ENCODE data around the gene FLYWCH1. TPM values are rescaled to one million over a fixed set of nuclear protein-coding genes. Genes with fewer than 3 reads are reported as not detected.

The FLYWCH1 gene
- total and polyA plus RNA-seq, 2 experiments from 2014 or later: 34.7 to 58.7 TPM

GRCh38 chr16:2964475-2965336 lies 53.0 kb downstream of the FLYWCH1 start:
- H3K27me3 ChIP-seq: peaks cover 47% of the 10 kb centered on the region

GRCh38 chr16:2966043-2966807 lies 54.5 kb downstream of the FLYWCH1 start:
- H3K36me3 ChIP-seq: no peaks in the 10 kb centered on the region
- H3K27ac ChIP-seq: no peak overlapping the region
- H3K4me1 ChIP-seq (ENCODE audit: low read depth): peaks cover 3% of the 10 kb centered on the region
- no peaks in the 10 kb centered on the region for H3K9me3 ChIP-seq (ENCODE audit: low read depth)
- DNase-seq (ENCODE audit: low read depth in 1 of 2, low spot score in 1 of 2): no peak
- H3K27me3 ChIP-seq: peaks cover 47% of the 10 kb centered on the region
- TF ChIP-seq, protein P1, sequence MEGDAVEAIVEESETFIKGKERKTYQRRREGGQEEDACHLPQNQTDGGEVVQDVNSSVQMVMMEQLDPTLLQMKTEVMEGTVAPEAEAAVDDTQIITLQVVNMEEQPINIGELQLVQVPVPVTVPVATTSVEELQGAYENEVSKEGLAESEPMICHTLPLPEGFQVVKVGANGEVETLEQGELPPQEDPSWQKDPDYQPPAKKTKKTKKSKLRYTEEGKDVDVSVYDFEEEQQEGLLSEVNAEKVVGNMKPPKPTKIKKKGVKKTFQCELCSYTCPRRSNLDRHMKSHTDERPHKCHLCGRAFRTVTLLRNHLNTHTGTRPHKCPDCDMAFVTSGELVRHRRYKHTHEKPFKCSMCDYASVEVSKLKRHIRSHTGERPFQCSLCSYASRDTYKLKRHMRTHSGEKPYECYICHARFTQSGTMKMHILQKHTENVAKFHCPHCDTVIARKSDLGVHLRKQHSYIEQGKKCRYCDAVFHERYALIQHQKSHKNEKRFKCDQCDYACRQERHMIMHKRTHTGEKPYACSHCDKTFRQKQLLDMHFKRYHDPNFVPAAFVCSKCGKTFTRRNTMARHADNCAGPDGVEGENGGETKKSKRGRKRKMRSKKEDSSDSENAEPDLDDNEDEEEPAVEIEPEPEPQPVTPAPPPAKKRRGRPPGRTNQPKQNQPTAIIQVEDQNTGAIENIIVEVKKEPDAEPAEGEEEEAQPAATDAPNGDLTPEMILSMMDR (IDR thresholded peaks at IDR 0.05; ENCODE audit: low read depth, low read length): no peak
- no peak overlapping the region for H3K4me3 ChIP-seq

More at GRCh38 chr16:2964475-2965336, 53.0 kb downstream of the FLYWCH1 start:
- DNase-seq (ENCODE audit: low read depth in 1 of 2, low spot score in 1 of 2): peak in 1 of 2 donors; percentile 86
- TF ChIP-seq, protein P1 (IDR thresholded peaks at IDR 0.05; ENCODE audit: low read depth, low read length): no peak
- Histone ChIP-seq H3K36me3 (no peaks in the 10 kb centered on the region), H3K9me3 (ENCODE audit: low read depth) (no peaks in the 10 kb centered on the region), H3K4me3 (peak overlapping the region; percentile 30), H3K4me1 (ENCODE audit: low read depth) (peaks cover 3% of the 10 kb centered on the region), H3K27ac (no peak overlapping the region)

DNA sequence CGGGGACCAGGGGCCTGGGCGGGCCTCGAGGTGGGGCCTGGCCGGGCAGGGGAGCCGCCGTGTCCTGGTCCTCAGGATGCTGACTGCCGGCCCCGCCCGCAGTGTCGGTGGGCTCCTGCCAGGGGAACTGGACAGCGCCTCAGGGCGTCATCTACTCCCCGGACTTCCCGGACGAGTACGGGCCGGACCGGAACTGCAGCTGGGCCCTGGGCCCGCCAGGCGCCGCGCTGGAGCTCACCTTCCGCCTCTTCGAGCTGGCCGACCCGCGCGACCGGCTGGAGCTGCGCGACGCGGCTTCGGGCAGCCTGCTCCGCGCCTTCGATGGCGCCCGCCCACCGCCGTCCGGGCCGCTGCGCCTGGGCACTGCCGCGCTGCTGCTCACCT lies 55.1 kb downstream of the FLYWCH1 start:
- no peak overlapping the region for H3K4me3 ChIP-seq
- H3K27ac ChIP-seq: no peak overlapping the region
- peaks cover 3% of the 10 kb centered on the region for H3K4me1 ChIP-seq (ENCODE audit: low read depth)
- peak in 1 of 2 donors; percentile 16 for DNase-seq (ENCODE audit: low read depth in 1 of 2, low spot score in 1 of 2)
- H3K36me3 ChIP-seq: no peaks in the 10 kb centered on the region
- peaks cover 47% of the 10 kb centered on the region for H3K27me3 ChIP-seq
- TF ChIP-seq, protein P1 (IDR thresholded peaks at IDR 0.05; ENCODE audit: low read depth, low read length): no peak
- no peaks in the 10 kb centered on the region for H3K9me3 ChIP-seq (ENCODE audit: low read depth)

- no peaks in the 10 kb centered on the region for H3K9me3 ChIP-seq (ENCODE audit: low read depth)
- H3K4me3 ChIP-seq: no peak overlapping the region
- peaks cover 3% of the 10 kb centered on the region for H3K4me1 ChIP-seq (ENCODE audit: low read depth)
- TF ChIP-seq, protein P1 (IDR thresholded peaks at IDR 0.05; ENCODE audit: low read depth, low read length): no peak
- H3K27ac ChIP-seq: no peak overlapping the region
- H3K36me3 ChIP-seq: no peaks in the 10 kb centered on the region
- peaks cover 45% of the 10 kb centered on the region for H3K27me3 ChIP-seq
- no peak for DNase-seq (ENCODE audit: low read depth in 1 of 2, low spot score in 1 of 2)
Measured at GRCh38 chr16:2967211-2967631, 55.5 kb downstream of the FLYWCH1 start.

GRCh38 chr16:2967721-2968161 lies 56.0 kb downstream of the FLYWCH1 start:
- H3K9me3 ChIP-seq (ENCODE audit: low read depth): no peaks in the 10 kb centered on the region
- H3K4me1 ChIP-seq (ENCODE audit: low read depth): peaks cover 3% of the 10 kb centered on the region
- no peaks in the 10 kb centered on the region for H3K36me3 ChIP-seq
- peaks cover 40% of the 10 kb centered on the region for H3K27me3 ChIP-seq
- TF ChIP-seq, protein P1 (IDR thresholded peaks at IDR 0.05; ENCODE audit: low read depth, low read length): no peak
- H3K27ac ChIP-seq: no peak overlapping the region
- DNase-seq (ENCODE audit: low read depth in 1 of 2, low spot score in 1 of 2): no peak
- no peak overlapping the region for H3K4me3 ChIP-seq

All from cardiac muscle cell (in vitro differentiated cells and primary cell).